Femur (tissue), 1 donor: Measurements from ENCODE around the gene RPP25L.
A peak's percentile ranks its signal among the peaks of the same experiment; 100 is the strongest.

ENCODE experiments used
- DNase-seq: peaks from one replicate; pipeline ENCODE4 v3.0.0-alpha.2; 2017

The RPP25L gene

GRCh38 chr9:34610434-34611206 is 1.3 kb downstream of the RPP25L start:
- DNase-seq, result no peak

DNA sequence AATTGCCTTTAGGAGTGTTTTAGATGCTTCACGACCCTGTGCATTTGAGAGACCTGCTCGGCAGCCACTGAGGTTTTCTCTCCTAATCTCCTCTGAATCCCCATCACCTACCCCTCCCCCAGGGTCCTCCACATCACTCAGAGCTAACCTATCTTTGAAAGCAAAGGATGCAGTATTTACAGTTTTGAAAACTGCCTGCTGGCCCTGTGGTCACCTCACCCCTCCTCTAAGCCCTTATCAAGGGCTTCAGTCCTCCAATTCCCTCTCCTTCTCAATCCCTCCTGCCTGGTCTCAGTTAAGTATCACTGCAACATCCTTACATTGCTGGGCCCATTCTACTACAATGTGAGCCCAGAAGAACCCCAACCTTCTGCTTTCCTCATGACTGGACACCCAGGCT is 4.6 kb downstream of the RPP25L start:
- no peak for DNase-seq

GRCh38 chr9:34606905-34607304 is 5.0 kb downstream of the RPP25L start:
- no peak for DNase-seq

GRCh38 chr9:34606190-34606589 is 5.7 kb downstream of the RPP25L start:
- DNase-seq, result no peak

DNA sequence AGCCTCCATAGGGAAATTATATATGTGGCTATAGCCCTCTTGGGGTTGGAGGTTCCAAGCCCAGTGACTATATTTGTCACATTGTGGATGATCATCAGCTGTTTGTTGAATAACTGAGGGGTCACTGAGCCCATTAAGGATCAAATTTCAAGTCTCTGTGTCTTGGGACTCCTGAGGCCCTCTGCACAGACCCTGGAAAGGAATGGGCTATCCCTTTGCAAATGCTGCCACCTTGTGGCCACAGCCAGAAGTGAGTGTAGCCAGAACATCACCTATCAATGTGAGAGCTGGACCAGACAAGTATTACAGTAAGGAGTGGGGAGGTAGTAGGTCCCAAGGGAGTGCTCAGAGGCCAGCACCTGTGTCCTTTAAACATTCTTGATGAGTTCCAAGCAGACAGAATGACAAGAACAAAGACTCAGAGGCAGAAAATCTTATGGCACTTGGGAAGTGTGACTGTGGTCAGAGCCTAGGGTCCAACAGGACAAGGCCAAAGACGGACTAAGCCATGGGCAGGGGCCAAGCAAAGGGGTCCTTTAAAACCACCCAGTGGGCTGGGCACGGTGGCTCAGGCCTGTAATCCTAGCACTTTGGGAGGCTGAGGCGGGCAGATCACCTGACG is 8.2 kb downstream of the RPP25L start:
- peak; percentile 88 for DNase-seq

- DNase-seq, result no peak
These were observed 9.8 kb downstream of the RPP25L start for GRCh38 chr9:34601937-34602573.

DNA sequence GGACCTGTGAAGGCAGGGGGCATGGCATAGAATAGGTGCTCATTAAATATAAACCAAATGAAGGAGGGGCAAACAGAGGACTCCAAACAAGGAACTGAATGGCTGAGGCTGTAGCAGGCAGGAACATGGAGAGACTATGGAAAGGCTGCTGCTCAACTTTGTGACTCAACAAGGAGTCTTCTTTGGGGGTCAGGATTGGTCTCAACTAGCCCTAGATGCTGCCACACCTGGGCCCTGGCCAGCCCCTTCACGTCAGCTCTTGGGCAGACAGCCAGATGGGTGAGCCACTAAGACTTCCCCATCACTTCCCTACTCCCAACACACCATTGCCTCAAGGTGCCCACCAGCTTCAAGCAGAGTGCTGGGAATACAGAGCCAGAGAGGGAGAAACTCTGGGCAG is 11.0 kb downstream of the RPP25L start:
- DNase-seq, result no peak

GRCh38 chr9:34599546-34599945 is 12.4 kb downstream of the RPP25L start:
- DNase-seq, result no peak

- no peak for DNase-seq
These were observed 17.7 kb downstream of the RPP25L start for GRCh38 chr9:34594177-34594576.

GRCh38 chr9:34592895-34593601 is 18.8 kb downstream of the RPP25L start:
- DNase-seq, result peak; percentile 84

- no peak for DNase-seq
These were observed 19.7 kb downstream of the RPP25L start for GRCh38 chr9:34591917-34592866.

DNA sequence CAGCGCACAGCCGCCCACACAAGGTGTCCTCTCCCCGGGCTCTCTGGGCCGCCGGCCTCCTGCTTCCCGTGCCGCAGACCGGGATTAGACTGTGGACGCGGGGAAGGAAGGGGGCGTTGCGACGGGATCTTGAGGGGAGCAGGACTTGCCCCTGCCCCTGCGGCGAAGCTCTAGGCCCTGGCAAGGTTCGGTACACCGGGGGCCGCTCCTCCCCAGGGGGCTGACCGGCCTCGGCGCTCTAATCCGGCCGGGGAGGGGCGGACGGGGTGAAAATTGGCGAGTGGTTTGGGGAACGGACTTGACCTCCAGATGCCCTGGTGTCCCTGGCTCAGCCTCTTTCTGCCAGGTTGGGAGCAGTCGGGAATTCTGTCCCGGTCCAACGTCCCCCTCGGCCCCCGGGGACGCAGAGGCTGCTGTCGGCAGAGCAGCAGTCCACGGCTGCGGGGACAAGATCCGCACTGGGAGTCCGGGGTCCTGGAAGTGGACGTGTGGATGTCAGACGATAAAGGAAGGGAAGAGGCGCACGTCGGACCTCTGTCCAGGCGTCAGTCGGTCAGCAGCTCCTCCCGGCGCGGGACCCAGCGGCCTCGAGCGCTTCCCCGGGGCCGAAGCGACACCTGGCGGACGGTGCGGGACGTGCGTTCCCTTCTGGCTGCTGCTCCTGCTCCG is 20.5 kb downstream of the RPP25L start:
- DNase-seq, result peak; percentile 91

- DNase-seq, result peak; percentile 54
These were observed 21.3 kb downstream of the RPP25L start for GRCh38 chr9:34590381-34591247.

- peak; percentile 76 for DNase-seq
These were observed 22.1 kb downstream of the RPP25L start, which contains the start of gene CNTFR for GRCh38 chr9:34589636-34590380. Gene CNTFR (minus strand): TSS chr9:34589724. CDS start chr9:34568981, 20,743 bp downstream.

- DNase-seq, result no peak
These were observed 22.9 kb downstream of the RPP25L start for GRCh38 chr9:34588671-34589635.

DNA sequence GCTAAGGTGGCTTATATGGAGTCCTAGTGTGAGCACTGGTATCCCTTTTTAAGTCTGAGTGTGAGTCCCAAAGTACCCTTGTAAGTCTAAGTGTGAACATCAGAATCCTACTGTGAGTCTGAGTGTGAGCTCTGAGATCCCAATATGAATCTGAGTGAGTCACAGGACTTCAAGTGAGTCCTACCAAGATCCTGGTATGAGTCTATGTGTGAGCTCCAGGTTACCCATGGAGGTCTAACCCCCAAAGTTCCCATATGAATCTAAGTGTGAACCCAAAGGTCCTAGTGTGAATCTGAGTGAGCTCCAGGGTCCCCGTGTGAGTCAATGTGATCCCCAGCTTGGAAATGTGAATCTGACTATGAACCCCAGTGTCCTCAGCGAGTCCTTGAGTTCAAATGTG is 24.6 kb downstream of the RPP25L start:
- DNase-seq, result no peak

- DNase-seq, result no peak
These were observed 25.8 kb downstream of the RPP25L start for GRCh38 chr9:34585946-34586669.

DNA sequence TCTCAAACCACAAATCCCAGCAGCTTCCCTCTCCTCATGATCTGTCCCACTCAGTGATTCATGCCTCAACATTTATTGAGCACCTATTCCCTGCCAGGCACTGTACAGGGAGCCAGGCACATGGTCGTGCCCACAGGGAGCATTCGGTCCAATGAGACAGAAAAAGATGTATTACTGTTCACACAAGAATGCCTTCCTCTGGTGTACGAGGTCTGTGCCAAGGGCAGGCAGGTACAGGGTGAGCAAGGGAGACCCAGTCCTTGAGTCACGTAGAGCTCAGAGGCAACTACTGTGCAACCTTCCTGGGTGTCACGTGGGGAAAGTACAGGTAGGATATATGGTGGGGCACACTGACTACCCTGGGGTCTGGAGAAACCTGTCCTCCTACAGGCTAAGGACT is 26.9 kb downstream of the RPP25L start:
- DNase-seq, result no peak
